Measurements from ENCODE around the gene ZNF789. TPM values are rescaled to one million over a fixed set of nuclear protein-coding genes. Genes with fewer than 3 reads are reported as not detected.

The ZNF789 gene
- total and polyA plus RNA-seq, 2 experiments from 2014 or later, result 9.0 to 13.8 TPM

DNA sequence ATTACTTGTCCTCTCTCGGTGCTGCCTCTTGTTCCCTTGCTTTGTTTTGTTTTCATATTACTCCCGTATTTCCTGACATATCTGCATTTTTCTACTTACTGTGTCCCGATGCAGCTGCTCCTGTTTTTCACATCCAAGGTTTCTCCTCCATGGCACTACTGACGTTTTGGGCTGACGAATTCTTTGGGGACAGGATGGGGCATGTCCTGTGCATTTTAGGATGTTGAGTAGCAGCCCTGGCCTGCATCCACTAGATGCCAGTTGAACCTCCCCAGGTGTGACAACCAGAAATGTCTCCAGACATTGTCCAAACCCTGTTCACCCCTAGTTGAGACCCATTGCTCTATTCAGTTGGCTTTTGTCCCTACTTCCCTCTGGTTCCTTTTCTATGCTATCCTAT is 12.4 kb downstream of the ZNF789 start:
- TF ChIP-seq ZNF331 (CRISPR knock-in tag; IDR thresholded peaks at IDR 0.05; ENCODE audit: low read depth), result no peak
- peaks cover 9% of the 10 kb centered on the region; the same call in 1 of the 2 replicates for H3K36me3 ChIP-seq (ENCODE audit: insufficient read depth)

DNA sequence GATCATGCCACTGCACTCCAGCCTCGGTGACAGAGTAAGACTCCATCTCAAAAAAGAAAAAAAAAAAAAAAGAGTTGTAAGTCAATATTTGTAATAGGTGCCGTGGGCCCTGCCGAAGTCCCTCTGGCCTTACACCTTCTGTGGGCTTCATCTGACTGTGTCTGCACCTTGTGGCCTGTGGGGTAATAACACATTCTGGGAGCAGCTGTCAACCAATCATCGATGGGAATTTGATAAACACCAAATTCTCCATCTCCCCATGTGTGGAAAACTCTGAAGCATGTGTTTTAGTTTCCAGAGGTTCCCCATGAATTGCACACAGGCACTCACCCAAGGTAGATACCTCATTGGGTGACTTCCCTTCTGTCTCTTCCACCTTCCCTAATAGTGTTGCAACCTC is 16.5 kb downstream of the ZNF789 start:
- H3K36me3 ChIP-seq (ENCODE audit: insufficient read depth), result peaks cover 16% of the 10 kb centered on the region
- H3K27me3 Mint-ChIP-seq (ENCODE audit: insufficient read depth, low read depth, poor library complexity), result peaks cover 4% of the 10 kb centered on the region
- H3K4me3 Mint-ChIP-seq, result no peak overlapping the region
- no peak overlapping the region for H2AFZ ChIP-seq
- H3K27ac Mint-ChIP-seq, result no peak overlapping the region
- no peaks in the 10 kb centered on the region; the same call in 1 of the 2 replicates for H3K9me2 ChIP-seq (ENCODE audit: insufficient read depth)
- ATAC-seq, result peak; percentile 79
- H3K4me3 ChIP-seq, result no peak overlapping the region
- peak; percentile 55 for DNase-seq (ENCODE audit: low spot score)
- H3K9me3 Mint-ChIP-seq, result peaks cover 17% of the 10 kb centered on the region
- no peaks in the 10 kb centered on the region for H3K27me3 ChIP-seq (ENCODE audit: insufficient read depth)
- H3K4me1 ChIP-seq (ENCODE audit: insufficient read depth), result no peaks in the 10 kb centered on the region
- H3K79me2 ChIP-seq (replicated peaks; ENCODE audit: insufficient read depth), result no peaks in the 10 kb centered on the region
- H4K20me1 ChIP-seq (replicated peaks; ENCODE audit: insufficient read depth), result no peaks in the 10 kb centered on the region
- H3K36me3 Mint-ChIP-seq (ENCODE audit: low read depth), result peaks cover 45% of the 10 kb centered on the region
- no peak overlapping the region for H3K4me2 ChIP-seq
- no peaks in the 10 kb centered on the region for H3K4me1 Mint-ChIP-seq
- H3F3A ChIP-seq (replicated peaks; ENCODE audit: low read depth), result peaks cover 10% of the 10 kb centered on the region
- no peak overlapping the region for H3K27ac ChIP-seq (ENCODE audit: low read depth)
- TF ChIP-seq ZNF331 (CRISPR knock-in tag; IDR thresholded peaks at IDR 0.05; ENCODE audit: low read depth), result no peak
- TF ChIP-seq EZH2 (IDR thresholded peaks at IDR 0.05; ENCODE audit: low read depth, unreplicated experiment), result no peak
- no peak for TF ChIP-seq CREB1 (CRISPR knock-in tag; IDR thresholded peaks at IDR 0.05; ENCODE audit: low read depth)
- TF ChIP-seq JUNB (IDR thresholded peaks at IDR 0.05; ENCODE audit: unreplicated experiment), result no peak
- no peak for TF ChIP-seq NANOG (IDR thresholded peaks at IDR 0.05; ENCODE audit: borderline replicate concordance)
- TF ChIP-seq, protein P1, sequence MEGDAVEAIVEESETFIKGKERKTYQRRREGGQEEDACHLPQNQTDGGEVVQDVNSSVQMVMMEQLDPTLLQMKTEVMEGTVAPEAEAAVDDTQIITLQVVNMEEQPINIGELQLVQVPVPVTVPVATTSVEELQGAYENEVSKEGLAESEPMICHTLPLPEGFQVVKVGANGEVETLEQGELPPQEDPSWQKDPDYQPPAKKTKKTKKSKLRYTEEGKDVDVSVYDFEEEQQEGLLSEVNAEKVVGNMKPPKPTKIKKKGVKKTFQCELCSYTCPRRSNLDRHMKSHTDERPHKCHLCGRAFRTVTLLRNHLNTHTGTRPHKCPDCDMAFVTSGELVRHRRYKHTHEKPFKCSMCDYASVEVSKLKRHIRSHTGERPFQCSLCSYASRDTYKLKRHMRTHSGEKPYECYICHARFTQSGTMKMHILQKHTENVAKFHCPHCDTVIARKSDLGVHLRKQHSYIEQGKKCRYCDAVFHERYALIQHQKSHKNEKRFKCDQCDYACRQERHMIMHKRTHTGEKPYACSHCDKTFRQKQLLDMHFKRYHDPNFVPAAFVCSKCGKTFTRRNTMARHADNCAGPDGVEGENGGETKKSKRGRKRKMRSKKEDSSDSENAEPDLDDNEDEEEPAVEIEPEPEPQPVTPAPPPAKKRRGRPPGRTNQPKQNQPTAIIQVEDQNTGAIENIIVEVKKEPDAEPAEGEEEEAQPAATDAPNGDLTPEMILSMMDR (conservative IDR thresholded peaks at IDR 0.05; ENCODE audit: low read depth in 2 of 2), result 0 out of 4 replicates have a peak, but pooled peaks have one; percentile 22 to 29
- TF ChIP-seq STAT1 (IDR thresholded peaks at IDR 0.05; ENCODE audit: unreplicated experiment), result no peak
- no peak for TF ChIP-seq EZH2phosphoT487 (IDR thresholded peaks at IDR 0.05; ENCODE audit: unreplicated experiment)

More for the DNA sequence above, 12.4 kb downstream of the ZNF789 start:
- H3F3A ChIP-seq (replicated peaks; ENCODE audit: low read depth), result peaks cover 13% of the 10 kb centered on the region; the same call in 1 of the 2 replicates
- H3K4me1 ChIP-seq (ENCODE audit: insufficient read depth), result no peaks in the 10 kb centered on the region
- H3K27ac ChIP-seq (ENCODE audit: low read depth), result no peak overlapping the region
- Mint-ChIP-seq H3K27ac (no peak overlapping the region), H3K9me3 (0 out of 3 replicates have a peak, but pooled peaks cover 2% of the 10 kb centered on the region), H3K36me3 (ENCODE audit: low read depth) (peaks cover 40% of the 10 kb centered on the region), H3K4me1 (no peaks in the 10 kb centered on the region), H3K27me3 (ENCODE audit: insufficient read depth, low read depth, poor library complexity) (peaks cover 5% of the 10 kb centered on the region), H3K4me3 (no peak overlapping the region; the same call in 2 of the 3 replicates)
- H3K79me2 ChIP-seq (replicated peaks; ENCODE audit: insufficient read depth), result no peaks in the 10 kb centered on the region
- no peaks in the 10 kb centered on the region for H3K27me3 ChIP-seq (ENCODE audit: insufficient read depth)
- no peaks in the 10 kb centered on the region; the same call in 1 of the 2 replicates for H3K9me2 ChIP-seq (ENCODE audit: insufficient read depth)
- H3K4me3 ChIP-seq, result no peak overlapping the region
- DNase-seq (ENCODE audit: low spot score), result no peak
- ATAC-seq, result no peak
- H2AFZ ChIP-seq, result no peak overlapping the region
- no peak overlapping the region for H3K4me2 ChIP-seq
- H4K20me1 ChIP-seq (replicated peaks; ENCODE audit: insufficient read depth), result peaks cover 9% of the 10 kb centered on the region

DNA sequence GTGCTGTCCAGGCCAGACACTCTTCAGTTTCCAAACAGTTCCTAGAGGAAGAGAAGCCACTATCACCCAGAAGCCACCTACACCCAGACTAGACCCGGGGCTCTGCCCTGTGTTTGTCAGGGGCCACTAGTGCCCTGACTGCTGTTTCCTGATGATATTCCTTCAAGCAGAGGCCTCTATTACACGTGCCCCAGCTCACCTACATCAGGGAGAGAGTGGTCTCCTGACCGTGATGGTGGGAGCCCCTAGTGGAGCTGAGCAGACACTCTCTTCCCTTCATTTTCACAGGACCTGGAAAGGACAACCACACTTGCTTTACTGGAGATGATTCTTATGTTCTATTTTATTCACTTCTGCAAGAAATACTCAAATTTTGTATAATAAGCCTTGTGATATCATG is 18.2 kb downstream of the ZNF789 start:
- Histone ChIP-seq H3K4me3 (no peak overlapping the region), H4K20me1 (replicated peaks; ENCODE audit: insufficient read depth) (no peaks in the 10 kb centered on the region), H3K9me2 (ENCODE audit: insufficient read depth) (no peaks in the 10 kb centered on the region; the same call in 1 of the 2 replicates), H3K4me2 (no peak overlapping the region), H3K4me1 (ENCODE audit: insufficient read depth) (no peaks in the 10 kb centered on the region), H2AFZ (no peak overlapping the region), H3K36me3 (ENCODE audit: insufficient read depth) (peaks cover 25% of the 10 kb centered on the region), H3F3A (replicated peaks; ENCODE audit: low read depth) (peaks cover 10% of the 10 kb centered on the region), H3K27ac (ENCODE audit: low read depth) (0 out of 2 replicates have a peak overlapping the region, but pooled peaks have one; percentile 15), H3K27me3 (ENCODE audit: insufficient read depth) (no peaks in the 10 kb centered on the region), H3K79me2 (replicated peaks; ENCODE audit: insufficient read depth) (peaks cover 7% of the 10 kb centered on the region)
- no peaks in the 10 kb centered on the region for H3K4me1 Mint-ChIP-seq
- no peak overlapping the region for H3K27ac Mint-ChIP-seq
- H3K9me3 Mint-ChIP-seq, result peaks cover 31% of the 10 kb centered on the region
- no peak overlapping the region for H3K4me3 Mint-ChIP-seq
- ATAC-seq (peak; percentile 77), DNase-seq (ENCODE audit: low spot score) (no peak)
- peaks cover 53% of the 10 kb centered on the region for H3K36me3 Mint-ChIP-seq (ENCODE audit: low read depth)
- TF ChIP-seq POLR2AphosphoS5 (IDR thresholded peaks at IDR 0.05; ENCODE audit: low read depth), result no peak
- TF ChIP-seq, protein P1 (conservative IDR thresholded peaks at IDR 0.05; ENCODE audit: low read depth in 2 of 2), result peak; percentile 18 to 24; a peak in 3 of 4 replicates
- H3K27me3 Mint-ChIP-seq (ENCODE audit: insufficient read depth, low read depth, poor library complexity), result no peaks in the 10 kb centered on the region

All from GM23338 (cell line).